ENCODE measurements around the gene TIGD1.

TIGD1 gene

GRCh38 chr2:232501794-232502390 lies 48.5 kb downstream of the TIGD1 start:
- no peak for DNase-seq (ENCODE audit: low read depth)

GRCh38 chr2:232501331-232501771 lies 49.0 kb downstream of the TIGD1 start:
- DNase-seq (ENCODE audit: low read depth), result no peak

- DNase-seq (ENCODE audit: low read depth), result no peak
Measured at GRCh38 chr2:232498452-232498851, 51.9 kb downstream of the TIGD1 start.
